G401 (cell line): Measurements from ENCODE around the gene ALPK3. TPM values are rescaled to one million over a fixed set of nuclear protein-coding genes. Genes with fewer than 3 reads are reported as not detected.

Experiments
- DNase-seq: peaks from one replicate; pipeline ENCODE4 v3.0.0-alpha.2; 2015; ENCODE audit warnings: low spot score
- in situ Hi-C: cut with HindIII; loops from 2 replicates; pipeline ENCODE4 v1.10.0; 2016; ENCODE audit warnings: low sequenced_read_pairs, mixed read lengths
- total RNA-seq: library from RNA; depleted of rRNA; stranded (reverse); fragments of >200 nt; shearing (Covaris generic); gene quantifications from 2 replicates; pipeline ENCODE4 v1.2.3, GENCODE V29; 2014

The ALPK3 gene
- total RNA-seq, 1 experiment from 2014 or later, result 0.20 TPM

DNA sequence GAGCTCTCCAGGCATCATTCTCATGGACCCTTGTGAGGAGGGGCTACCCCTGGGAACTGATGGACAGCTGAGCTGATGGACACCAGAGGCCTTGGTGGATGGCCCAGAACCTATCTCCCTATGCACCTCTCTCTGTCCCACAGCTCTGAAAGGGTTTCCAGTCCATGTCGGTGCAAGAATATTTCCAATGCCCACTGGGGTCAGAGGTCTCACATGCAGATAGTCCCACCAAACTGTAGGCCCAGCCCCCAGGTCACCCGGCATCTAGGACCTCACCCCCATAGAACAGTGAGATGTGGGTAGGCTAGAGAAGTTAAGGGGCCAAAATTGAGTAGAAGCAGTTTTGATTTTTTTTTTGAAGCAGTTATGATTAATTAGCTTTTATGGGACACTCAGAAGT, 2.6 kb downstream of the ALPK3 start:
- in situ Hi-C loops, result no loop called here
- no peak for DNase-seq

DNA sequence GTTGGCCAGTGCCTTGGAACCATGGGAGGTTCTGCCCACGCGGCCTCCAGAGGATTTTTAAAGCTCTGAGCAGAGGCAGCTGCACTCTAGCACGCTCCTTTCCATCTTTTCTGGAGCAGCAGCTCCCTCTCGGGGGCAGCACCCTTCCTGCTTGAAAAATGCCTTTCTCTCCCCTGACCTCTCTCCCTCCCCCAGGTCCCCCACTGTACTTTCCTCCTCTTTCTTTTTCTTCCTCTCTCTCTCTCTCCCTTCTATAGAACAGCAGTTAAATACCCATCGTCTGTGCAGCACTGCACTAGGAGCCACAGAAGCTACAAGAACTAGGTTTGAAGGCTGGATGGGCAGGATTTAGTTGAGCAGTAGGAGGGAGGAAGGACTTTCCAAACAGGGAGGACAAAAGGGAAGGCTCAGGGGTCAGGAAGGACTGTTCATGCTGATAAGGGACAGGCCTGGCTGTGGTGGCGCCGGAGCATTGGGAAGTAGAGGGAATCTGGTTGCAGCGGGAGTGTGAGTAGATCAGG, 4.4 kb downstream of the ALPK3 start:
- in situ Hi-C loops, result no loop called here
- no peak for DNase-seq

- in situ Hi-C loops, result no loop called here
- DNase-seq, result peak; percentile 19
Observed at GRCh38 chr15:84822653-84823281, 5.6 kb downstream of the ALPK3 start.

DNA sequence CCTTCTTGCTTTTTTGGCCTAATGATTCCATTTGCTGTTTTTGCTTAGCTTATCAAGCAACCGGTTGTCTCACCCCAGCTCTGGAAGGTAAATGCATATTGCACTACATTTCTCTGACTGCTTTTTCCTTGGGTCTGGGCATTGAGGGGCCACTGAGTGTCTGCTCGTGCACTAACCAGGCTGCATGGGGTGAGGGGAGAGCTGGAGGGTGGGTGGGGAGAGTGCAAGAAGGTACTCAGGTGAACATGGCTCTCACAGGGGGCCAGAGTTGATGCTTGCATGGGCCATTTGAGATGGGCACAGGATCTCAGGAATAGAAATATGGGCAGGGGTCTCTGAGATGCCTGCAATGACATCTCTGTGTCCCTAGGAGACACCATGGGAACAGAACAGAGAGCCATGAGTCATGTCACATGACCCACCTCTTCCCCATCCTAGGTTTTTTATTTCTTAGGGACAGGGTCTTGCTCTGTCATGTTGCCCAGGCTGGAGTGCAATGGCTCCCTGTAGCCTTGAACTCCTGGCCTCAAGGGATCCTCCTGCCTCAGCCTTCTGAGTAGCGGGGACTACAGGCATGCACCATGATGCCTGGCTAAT, 6.2 kb downstream of the ALPK3 start:
- no peak for DNase-seq
- in situ Hi-C loops, result no loop called here

GRCh38 chr15:84824260-84825007, 7.3 kb downstream of the ALPK3 start:
- in situ Hi-C loops, result no loop called here
- DNase-seq, result peak; percentile 36

GRCh38 chr15:84826369-84826823, 9.2 kb downstream of the ALPK3 start:
- in situ Hi-C loops, result no loop called here
- DNase-seq, result no peak

DNA sequence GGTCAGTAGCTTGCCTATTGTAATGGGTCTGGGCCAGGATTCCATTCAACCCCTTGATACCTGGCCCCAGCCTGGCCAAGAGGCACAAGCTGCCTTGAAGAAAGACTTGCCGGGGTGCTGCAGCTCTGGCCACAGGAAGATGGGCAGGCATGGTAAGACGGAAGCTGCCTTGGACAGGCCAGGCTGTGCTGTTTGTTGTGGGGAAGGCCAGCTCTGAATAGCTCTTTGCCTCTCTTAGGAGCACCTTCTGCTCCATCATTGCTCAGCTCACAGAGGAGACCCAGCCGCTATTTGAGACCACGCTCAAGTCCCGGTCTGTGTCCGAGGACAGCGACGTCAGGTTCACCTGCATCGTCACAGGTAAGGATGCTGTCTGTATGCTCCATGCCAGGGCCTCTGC, 10.1 kb downstream of the ALPK3 start:
- DNase-seq, result no peak
- in situ Hi-C loops, result no loop called here

DNA sequence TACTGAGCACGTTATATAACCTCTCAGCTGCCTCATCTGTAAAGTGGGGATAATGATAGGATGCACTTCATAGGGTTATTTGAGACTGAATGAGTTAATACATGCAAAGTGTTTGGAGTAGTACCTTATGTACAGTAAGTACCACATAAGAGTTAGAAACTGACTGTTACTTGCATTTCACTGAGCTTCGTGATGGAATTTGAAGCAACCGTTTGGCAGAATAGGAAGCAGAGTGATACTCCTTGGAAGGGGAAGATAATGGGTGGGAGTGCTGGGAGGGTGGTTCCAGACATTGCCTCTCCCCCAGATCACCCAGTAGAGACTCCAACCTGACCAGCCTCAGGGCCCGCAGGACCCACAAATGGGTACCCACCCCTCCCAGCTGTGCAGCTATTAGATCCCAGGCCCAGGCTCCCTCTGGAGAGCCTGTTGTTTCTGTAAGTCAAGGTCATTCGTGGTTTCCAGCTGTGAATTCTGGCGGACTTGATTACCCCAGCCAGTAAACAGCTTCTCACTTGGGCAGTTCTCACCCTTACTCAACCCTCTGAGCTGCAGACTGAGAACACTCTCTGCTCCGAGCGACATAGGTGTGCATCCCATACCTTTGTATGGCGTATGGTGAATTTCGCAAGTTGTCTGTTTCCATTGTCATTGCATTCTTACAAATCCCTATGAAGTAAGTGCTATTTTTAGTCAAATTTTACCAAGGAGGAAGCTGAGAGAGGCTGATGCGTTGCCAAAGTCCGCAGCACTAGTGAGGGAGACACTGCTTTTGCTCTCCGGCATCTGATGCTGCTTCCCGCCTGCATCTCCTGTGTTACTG, 11.1 kb downstream of the ALPK3 start:
- in situ Hi-C loops, result no loop called here

GRCh38 chr15:84829428-84829827, 12.3 kb downstream of the ALPK3 start:
- in situ Hi-C loops, result no loop called here
- DNase-seq, result no peak

More for the DNA sequence above, 11.1 kb downstream of the ALPK3 start:
- DNase-seq, result no peak

DNA sequence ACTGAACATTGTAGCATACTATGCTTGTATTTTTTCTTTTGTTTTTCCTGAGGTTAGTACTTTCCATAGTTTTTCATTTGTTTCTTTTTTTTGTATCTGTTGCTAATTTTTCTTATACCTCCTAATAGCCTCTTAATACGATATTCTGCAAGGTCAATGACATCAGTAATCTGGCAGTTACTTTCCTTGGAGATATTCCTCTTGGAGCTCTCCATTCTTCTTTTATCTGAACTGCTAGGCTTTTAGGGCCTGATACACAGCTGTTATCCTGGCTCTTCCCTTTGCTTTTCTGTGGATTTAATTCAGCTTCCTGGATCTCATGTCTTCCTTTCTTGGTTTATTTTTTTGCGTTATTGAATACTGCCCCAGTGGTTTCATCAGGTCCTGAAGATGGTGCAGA, 12.9 kb downstream of the ALPK3 start:
- in situ Hi-C loops, result loop anchor here (10.0 kb wide), 2 partner anchors 65 to 215 kb away; no protein-coding TSS in a partner anchor

DNA sequence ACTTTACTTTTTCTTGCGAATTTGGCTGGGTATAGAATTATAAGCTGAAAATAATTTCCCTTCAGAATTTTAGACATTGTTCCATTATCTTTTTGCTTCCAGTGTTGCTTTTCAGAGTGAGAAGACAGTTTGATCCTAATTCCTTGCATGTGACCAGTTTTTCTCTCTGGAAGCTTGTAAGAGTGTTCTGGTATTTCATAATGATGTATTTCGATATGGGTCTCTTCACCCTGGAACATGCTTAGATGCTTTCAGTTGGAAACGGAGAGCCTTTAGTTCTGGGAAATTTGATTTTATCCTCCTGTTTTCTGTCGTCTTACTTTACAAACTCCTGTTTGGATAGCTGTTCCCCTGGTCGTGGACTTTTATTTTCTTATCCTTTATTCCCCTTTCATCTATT, 13.9 kb downstream of the ALPK3 start:
- in situ Hi-C loops, result loop anchor here (10.0 kb wide), 2 partner anchors 64 to 214 kb away; no protein-coding TSS in a partner anchor
- no peak for DNase-seq

More for the DNA sequence above, 12.9 kb downstream of the ALPK3 start:
- DNase-seq, result no peak

GRCh38 chr15:84831613-84832012, 14.5 kb downstream of the ALPK3 start:
- in situ Hi-C loops, result loop anchor here (10.0 kb wide), 2 partner anchors 63 to 213 kb away; no protein-coding TSS in a partner anchor
- DNase-seq, result no peak

DNA sequence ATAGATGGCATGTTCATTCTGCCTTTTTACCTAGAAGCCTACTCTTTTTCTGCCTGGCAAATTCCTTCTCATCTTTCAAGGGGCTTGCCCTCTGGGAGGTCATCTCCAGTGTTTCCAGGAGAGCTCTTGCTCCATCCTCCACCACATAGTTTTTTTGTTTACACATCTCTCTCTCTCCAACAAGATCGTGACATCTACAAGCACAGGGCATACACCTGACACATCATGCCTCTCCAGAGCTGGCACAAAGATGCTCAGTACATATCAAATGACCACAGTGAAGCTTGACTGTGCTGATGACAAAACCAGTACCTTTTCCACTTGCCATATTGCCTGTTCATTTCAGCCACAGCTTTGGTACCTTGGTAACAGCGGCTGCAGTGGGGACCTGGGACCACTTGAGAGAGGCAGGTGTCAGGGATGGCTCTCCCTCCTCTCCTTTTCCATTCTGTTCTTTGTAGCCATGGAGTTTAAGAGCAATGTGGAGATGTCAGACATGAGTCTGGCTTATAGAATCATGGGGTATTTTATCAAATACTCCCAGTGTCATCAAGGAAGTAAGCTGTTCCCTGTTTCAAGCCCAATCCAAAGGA, 15.4 kb downstream of the ALPK3 start:
- in situ Hi-C loops, result loop anchor here (10.0 kb wide), 2 partner anchors 62 to 212 kb away; no protein-coding TSS in a partner anchor
- no peak for DNase-seq

DNA sequence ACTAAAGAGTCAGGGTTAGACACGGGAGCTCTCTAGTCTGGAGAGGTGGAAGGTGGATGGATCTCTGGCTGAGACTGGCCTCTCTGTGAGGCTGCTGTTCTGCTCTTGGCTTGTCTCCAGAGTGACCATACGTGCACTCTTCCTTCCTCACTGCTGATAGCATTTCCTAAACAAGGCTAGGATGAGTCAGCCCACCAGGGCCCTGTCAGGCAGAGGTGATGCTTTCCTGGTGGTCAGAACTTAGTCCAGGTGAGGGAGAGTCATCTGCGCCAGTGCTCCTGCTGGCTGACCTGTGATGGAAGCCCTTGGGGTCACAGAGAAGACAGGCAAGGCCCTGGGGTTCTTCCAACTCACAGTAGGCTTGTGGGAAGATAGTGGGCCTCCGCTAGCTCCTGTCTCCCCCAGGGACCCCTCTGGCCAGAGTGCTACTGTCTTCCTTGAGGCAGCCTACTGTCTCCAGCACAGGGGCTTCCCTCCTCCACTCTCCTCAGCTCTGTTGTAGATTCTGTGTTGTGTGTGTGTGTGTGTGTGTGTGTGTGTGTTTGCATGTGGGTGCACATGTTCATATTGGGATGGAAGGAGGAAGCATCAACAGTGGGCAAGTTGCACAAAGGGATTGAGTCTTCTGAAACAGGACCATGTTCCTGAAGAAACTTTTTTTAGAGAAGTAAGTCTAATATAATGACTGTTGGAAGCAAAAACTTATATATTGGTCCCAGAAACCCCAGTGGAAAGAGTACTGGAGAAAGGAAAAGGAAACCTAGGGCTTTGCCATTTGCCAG, 16.5 kb downstream of the ALPK3 start:
- in situ Hi-C loops, result loop anchor here (10.0 kb wide), 2 partner anchors 61 to 211 kb away; no protein-coding TSS in a partner anchor
- no peak for DNase-seq

DNA sequence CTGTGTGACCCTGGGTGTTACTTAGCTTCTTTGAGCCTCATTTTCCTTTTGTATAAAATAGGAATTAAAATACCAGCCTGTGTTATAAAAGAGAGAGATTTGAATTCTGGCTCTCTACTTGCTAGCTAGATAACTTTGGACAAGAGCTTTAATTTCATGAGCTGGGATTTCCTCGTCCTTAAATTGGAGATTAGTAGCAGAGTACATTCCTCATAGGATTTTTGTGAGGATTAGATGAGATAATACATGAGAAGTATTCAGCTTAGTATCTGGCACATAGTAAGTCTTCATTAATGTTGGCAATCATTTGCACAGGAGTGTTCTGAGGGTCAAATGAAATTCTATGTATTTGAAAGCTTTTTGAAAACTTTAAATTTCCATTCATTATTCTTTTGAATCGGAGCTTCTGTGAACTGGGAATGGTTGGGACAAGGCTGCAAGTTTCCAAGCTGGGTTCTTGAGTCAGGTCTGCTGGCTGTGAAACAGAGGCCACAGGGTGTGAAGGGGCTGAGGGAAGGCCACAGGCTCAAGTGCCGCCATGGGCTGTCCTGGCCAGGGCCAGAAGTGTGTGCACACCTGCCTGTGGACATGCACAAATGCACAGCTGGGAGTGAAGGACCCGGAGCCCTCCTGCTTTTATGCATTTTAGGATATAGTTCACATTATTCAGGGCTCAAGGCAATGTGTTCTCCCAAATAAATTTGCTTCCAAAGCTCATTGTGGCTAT, 17.2 kb downstream of the ALPK3 start:
- no peak for DNase-seq
- in situ Hi-C loops, result loop anchor here (10.0 kb wide), 2 partner anchors 60 to 210 kb away; no protein-coding TSS in a partner anchor

DNA sequence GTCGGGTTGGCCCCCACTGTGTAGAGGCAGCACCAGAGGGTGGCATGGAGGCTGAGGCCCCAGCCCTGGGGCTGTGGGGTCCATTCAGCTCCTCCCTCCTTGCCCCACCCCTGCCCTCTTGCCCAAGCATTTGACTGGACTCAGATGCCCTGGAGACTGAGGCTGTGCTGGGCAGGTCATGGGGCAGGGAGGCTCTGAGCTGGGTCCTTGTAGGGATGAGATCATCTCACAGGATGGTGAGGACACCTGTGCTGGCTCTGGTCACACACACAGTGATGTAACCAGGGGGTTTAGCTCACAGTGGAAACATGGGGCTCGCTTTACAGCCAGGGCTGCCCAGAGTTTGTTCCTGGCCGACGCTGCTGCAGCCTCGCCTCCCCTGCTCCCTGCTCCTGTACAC, 17.8 kb downstream of the ALPK3 start:
- in situ Hi-C loops, result loop anchor here (10.0 kb wide), 2 partner anchors 60 to 210 kb away; no protein-coding TSS in a partner anchor
- no peak for DNase-seq
